OCI-LY1 (cell line): Measurements from ENCODE around the gene FTO.

Source experiments
- H2AFZ ChIP-seq: fragments of 200-600 bp; sonication (generic), shearing (Covaris generic); 2 replicates; pipeline ENCODE4 v1.6.0; 2014; ENCODE audit warnings: antibody characterized with exemption, mild to moderate bottlenecking, low read length
- H3F3A ChIP-seq: fragments of 200-600 bp; sonication (generic), shearing (Covaris generic); 2 replicates; pipeline ENCODE4 v1.6.0; 2014; ENCODE audit warnings: mild to moderate bottlenecking, antibody characterized with exemption, low read length, moderate library complexity; ENCODE audit not compliant: insufficient read depth
- H3K27ac ChIP-seq: fragments of 200-600 bp; sonication (generic); 2 replicates; pipeline ENCODE4 v1.5.1; 2014; ENCODE audit warnings: low read length, mixed run types, mild to moderate bottlenecking, low read depth; ENCODE audit not compliant: poor library complexity, severe bottlenecking
- H3K27me3 ChIP-seq: fragments of 200-600 bp; sonication (generic); 2 replicates; pipeline ENCODE4 v1.6.0; 2014; ENCODE audit warnings: antibody characterized with exemption, mild to moderate bottlenecking, low read length, moderate library complexity; ENCODE audit not compliant: insufficient read depth
- H3K36me3 ChIP-seq: fragments of 200-600 bp; sonication (generic); 2 replicates; pipeline ENCODE4 v1.6.1; 2014; ENCODE audit warnings: mild to moderate bottlenecking, antibody characterized with exemption, low read length, moderate library complexity, mixed read lengths; ENCODE audit not compliant: insufficient read depth
- H3K4me1 ChIP-seq: fragments of 200-600 bp; sonication (generic); 2 replicates; pipeline ENCODE4 v1.5.1; 2014; ENCODE audit warnings: mild to moderate bottlenecking, low read length, moderate library complexity; ENCODE audit not compliant: insufficient read depth, severe bottlenecking
- H3K4me2 ChIP-seq: fragments of 200-600 bp; sonication (generic), shearing (Covaris generic); 2 replicates; pipeline ENCODE4 v1.6.1; 2014; ENCODE audit warnings: low read length
- H3K4me3 ChIP-seq: fragments of 200-600 bp; sonication (generic); 2 replicates; pipeline ENCODE4 v1.5.1; 2014; ENCODE audit warnings: low read length, low read depth, mild to moderate bottlenecking, mixed read lengths; ENCODE audit not compliant: poor library complexity, severe bottlenecking
- H3K79me2 ChIP-seq: fragments of 200-600 bp; shearing (Covaris generic); 2 replicates; pipeline ENCODE4 v1.6.1; 2016; ENCODE audit warnings: mixed run types, low read length, mixed read lengths; ENCODE audit not compliant: insufficient read depth
- H3K9ac ChIP-seq: fragments of 200-600 bp; sonication (generic), shearing (Covaris generic); 2 replicates; pipeline ENCODE4 v1.6.1; 2014; ENCODE audit warnings: mild to moderate bottlenecking, low read length, mixed read lengths
- H3K9me2 ChIP-seq: fragments of 200-600 bp; sonication (generic), shearing (Covaris generic); 2 replicates; pipeline ENCODE4 v1.6.1; 2014; ENCODE audit warnings: low read depth, mild to moderate bottlenecking, low read length, mixed read lengths
- H3K9me3 ChIP-seq: fragments of 200-600 bp; shearing (Covaris generic); 2 replicates; pipeline ENCODE4 v1.6.1; 2014; ENCODE audit warnings: low read length, mixed read lengths
- H4K20me1 ChIP-seq: fragments of 200-600 bp; sonication (generic), shearing (Covaris generic); 2 replicates; pipeline ENCODE4 v1.6.0; 2016; ENCODE audit warnings: mild to moderate bottlenecking, low read length; ENCODE audit not compliant: insufficient read depth
- CTCF ChIP-seq: fragments of 200-600 bp; sonication (generic), shearing (Covaris generic); IDR thresholded peaks from 2 replicates; pipeline ENCODE4 v1.5.1; 2017; ENCODE audit warnings: mild to moderate bottlenecking, antibody characterized with exemption, low read length, moderate library complexity, mixed read lengths
- EZH2 ChIP-seq: fragments of 200-600 bp; sonication (generic), shearing (Covaris generic); IDR thresholded peaks from 2 replicates; pipeline ENCODE4 v1.8.0; 2017; ENCODE audit warnings: borderline replicate concordance, mixed run types, mild to moderate bottlenecking, antibody characterized with exemption, low read length, moderate library complexity, mixed read lengths

FTO gene

DNA sequence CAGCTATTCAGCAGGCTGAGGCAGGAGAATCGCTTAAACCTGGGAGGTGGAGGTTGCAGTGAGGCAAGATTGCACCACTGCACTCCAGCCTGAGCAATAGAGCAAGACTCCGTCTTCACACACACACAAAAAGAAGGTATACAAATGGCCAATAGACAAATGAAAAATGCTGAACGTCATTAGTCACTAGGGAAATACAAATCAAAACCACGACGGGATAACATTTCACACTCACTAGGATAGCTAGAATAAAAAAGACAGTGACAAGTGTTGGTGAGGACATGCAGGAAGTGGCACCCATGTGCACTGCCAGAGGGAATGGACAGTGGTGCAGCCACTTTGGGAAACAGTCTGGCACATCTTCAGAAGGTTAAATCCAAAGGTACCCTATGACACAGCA lies 172.9 kb downstream of the FTO start:
- Histone ChIP-seq H3K9ac (no peak overlapping the region), H3K4me1 (no peaks in the 10 kb centered on the region), H2AFZ (no peak overlapping the region), H3K4me2 (no peak overlapping the region), H3K36me3 (0 out of 2 replicates have a peak, but pooled peaks cover 10% of the 10 kb centered on the region), H3K9me2 (no peaks in the 10 kb centered on the region), H3K27me3 (no peaks in the 10 kb centered on the region), H3K9me3 (no peaks in the 10 kb centered on the region), H3K4me3 (no peak overlapping the region), H3F3A (no peaks in the 10 kb centered on the region), H3K79me2 (no peaks in the 10 kb centered on the region), H4K20me1 (no peaks in the 10 kb centered on the region), H3K27ac (no peak overlapping the region)
- TF ChIP-seq EZH2 (no peak), CTCF (no peak)

- H3K4me3 ChIP-seq: no peak overlapping the region
- H3K79me2 ChIP-seq: no peaks in the 10 kb centered on the region
- no peaks in the 10 kb centered on the region for H3F3A ChIP-seq
- H3K4me1 ChIP-seq: no peaks in the 10 kb centered on the region
- TF ChIP-seq CTCF: no peak
- TF ChIP-seq EZH2: no peak
- no peak overlapping the region for H3K4me2 ChIP-seq
- H3K27ac ChIP-seq: no peak overlapping the region
- H3K27me3 ChIP-seq: no peaks in the 10 kb centered on the region
- no peak overlapping the region for H3K9ac ChIP-seq
- no peaks in the 10 kb centered on the region for H4K20me1 ChIP-seq
- no peaks in the 10 kb centered on the region for H3K9me2 ChIP-seq
- 0 out of 2 replicates have a peak, but pooled peaks cover 10% of the 10 kb centered on the region for H3K36me3 ChIP-seq
- H2AFZ ChIP-seq: no peak overlapping the region
- no peaks in the 10 kb centered on the region for H3K9me3 ChIP-seq
Observed at GRCh38 chr16:53878216-53878615, 174.3 kb downstream of the FTO start.

DNA sequence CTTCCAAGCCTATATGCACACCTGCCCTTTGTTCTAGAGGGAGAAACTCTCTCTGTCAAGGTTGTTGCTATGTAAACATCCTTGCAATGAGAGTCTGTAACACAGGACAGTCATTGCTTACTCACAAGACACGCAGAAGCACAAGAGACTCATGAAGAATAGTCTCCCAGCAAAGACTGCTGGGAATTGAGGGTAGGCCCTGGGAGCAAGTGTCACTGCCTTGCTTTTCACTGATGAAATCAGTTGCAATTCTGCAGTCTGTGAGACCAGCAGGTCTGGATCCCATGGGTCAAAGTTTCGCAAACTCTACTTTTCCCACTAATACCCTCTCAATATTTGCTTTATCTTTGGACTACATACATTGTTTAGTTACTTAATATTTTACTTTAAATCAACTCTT lies 177.4 kb downstream of the FTO start:
- no peak overlapping the region for H3K9ac ChIP-seq

More for the DNA sequence above, 177.4 kb downstream of the FTO start:
- Histone ChIP-seq H2AFZ (no peak overlapping the region), H3K79me2 (no peaks in the 10 kb centered on the region), H3K4me3 (no peak overlapping the region), H3K27ac (no peak overlapping the region), H3K27me3 (no peaks in the 10 kb centered on the region), H3K36me3 (peaks cover 13% of the 10 kb centered on the region; the same call in 1 of the 2 replicates), H3K4me1 (no peaks in the 10 kb centered on the region), H3F3A (no peaks in the 10 kb centered on the region), H3K9me3 (no peaks in the 10 kb centered on the region), H3K9me2 (no peaks in the 10 kb centered on the region), H4K20me1 (no peaks in the 10 kb centered on the region), H3K4me2 (no peak overlapping the region)
- TF ChIP-seq CTCF (no peak), EZH2 (no peak)
